Neural cell (in vitro differentiated cells): ENCODE data around the gene ANXA5.

Experiments
- POLR2AphosphoS5 ChIP-seq: IDR thresholded peaks from 2 replicates; pipeline ENCODE4 v1.6.1; 2012
- RAD21 ChIP-seq: fragments of 450-650 bp; conservative IDR thresholded peaks from 2 replicates; pipeline ENCODE4 v1.6.1; 2014; ENCODE audit warnings: antibody characterized with exemption, mild to moderate bottlenecking, moderate library complexity
- TF ChIP-seq, protein P1 (sequence below): fragments of 450-650 bp; IDR thresholded peaks from 2 replicates; pipeline ENCODE4 v1.5.1; 2014; ENCODE audit warnings: antibody characterized with exemption, mild to moderate bottlenecking, moderate library complexity; ENCODE audit not compliant: poor library complexity, severe bottlenecking
- TF ChIP-seq, protein P2 (sequence below): IDR thresholded peaks from 2 replicates; pipeline ENCODE4 v1.6.1; 2012; ENCODE audit warnings: borderline replicate concordance

DNA sequence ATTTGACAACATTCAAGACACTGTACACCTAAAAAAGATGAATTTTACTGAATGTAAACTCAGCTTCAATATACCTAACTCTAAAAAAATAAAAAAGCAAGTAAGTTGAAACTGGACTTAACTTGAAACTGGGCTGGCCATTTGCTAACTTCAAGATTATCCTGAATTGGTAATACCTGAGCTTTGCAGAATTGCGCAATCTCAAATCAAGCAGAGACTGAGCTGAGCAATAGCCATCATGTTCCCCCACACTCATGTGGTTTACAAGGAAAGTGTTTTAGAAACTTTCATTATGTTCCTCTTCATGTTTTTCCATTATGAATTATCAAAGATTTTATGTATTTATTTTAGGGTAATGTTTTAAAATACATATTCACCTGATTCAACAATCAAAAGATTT, 38.7 kb downstream of the ANXA5 start:
- TF ChIP-seq, protein P1, sequence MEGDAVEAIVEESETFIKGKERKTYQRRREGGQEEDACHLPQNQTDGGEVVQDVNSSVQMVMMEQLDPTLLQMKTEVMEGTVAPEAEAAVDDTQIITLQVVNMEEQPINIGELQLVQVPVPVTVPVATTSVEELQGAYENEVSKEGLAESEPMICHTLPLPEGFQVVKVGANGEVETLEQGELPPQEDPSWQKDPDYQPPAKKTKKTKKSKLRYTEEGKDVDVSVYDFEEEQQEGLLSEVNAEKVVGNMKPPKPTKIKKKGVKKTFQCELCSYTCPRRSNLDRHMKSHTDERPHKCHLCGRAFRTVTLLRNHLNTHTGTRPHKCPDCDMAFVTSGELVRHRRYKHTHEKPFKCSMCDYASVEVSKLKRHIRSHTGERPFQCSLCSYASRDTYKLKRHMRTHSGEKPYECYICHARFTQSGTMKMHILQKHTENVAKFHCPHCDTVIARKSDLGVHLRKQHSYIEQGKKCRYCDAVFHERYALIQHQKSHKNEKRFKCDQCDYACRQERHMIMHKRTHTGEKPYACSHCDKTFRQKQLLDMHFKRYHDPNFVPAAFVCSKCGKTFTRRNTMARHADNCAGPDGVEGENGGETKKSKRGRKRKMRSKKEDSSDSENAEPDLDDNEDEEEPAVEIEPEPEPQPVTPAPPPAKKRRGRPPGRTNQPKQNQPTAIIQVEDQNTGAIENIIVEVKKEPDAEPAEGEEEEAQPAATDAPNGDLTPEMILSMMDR = no peak
- no peak for TF ChIP-seq POLR2AphosphoS5
- TF ChIP-seq, protein P2, sequence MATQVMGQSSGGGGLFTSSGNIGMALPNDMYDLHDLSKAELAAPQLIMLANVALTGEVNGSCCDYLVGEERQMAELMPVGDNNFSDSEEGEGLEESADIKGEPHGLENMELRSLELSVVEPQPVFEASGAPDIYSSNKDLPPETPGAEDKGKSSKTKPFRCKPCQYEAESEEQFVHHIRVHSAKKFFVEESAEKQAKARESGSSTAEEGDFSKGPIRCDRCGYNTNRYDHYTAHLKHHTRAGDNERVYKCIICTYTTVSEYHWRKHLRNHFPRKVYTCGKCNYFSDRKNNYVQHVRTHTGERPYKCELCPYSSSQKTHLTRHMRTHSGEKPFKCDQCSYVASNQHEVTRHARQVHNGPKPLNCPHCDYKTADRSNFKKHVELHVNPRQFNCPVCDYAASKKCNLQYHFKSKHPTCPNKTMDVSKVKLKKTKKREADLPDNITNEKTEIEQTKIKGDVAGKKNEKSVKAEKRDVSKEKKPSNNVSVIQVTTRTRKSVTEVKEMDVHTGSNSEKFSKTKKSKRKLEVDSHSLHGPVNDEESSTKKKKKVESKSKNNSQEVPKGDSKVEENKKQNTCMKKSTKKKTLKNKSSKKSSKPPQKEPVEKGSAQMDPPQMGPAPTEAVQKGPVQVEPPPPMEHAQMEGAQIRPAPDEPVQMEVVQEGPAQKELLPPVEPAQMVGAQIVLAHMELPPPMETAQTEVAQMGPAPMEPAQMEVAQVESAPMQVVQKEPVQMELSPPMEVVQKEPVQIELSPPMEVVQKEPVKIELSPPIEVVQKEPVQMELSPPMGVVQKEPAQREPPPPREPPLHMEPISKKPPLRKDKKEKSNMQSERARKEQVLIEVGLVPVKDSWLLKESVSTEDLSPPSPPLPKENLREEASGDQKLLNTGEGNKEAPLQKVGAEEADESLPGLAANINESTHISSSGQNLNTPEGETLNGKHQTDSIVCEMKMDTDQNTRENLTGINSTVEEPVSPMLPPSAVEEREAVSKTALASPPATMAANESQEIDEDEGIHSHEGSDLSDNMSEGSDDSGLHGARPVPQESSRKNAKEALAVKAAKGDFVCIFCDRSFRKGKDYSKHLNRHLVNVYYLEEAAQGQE = no peak
- TF ChIP-seq RAD21 = no peak
